Gastroesophageal sphincter (tissue), 3 donors: ENCODE data around the gene SAYSD1.

Source experiments
- CTCF ChIP-seq, 4 experiments: fragments of 200-600 bp in 2 of 4; fragments of 450-650 bp in 2 of 4; sonication (generic) in 1 of 4; IDR thresholded peaks; one replicate each; pipeline ENCODE4 v1.5.1; 2017 to 2019; ENCODE audit warnings: antibody characterized with exemption in 4 of 4, mild to moderate bottlenecking in 2 of 4, moderate library complexity in 2 of 4
- POLR2A ChIP-seq, 2 donors: fragments of 450-650 bp; IDR thresholded peaks; one replicate each; pipeline ENCODE4 v1.6.1; 2017; ENCODE audit warnings: antibody characterized with exemption in 2 of 2, mild to moderate bottlenecking in 2 of 2, moderate library complexity in 1 of 2

GRCh38 chr6:39073471-39074355 lies 41.3 kb downstream of the SAYSD1 start:
- TF ChIP-seq POLR2A (IDR thresholded peaks at IDR 0.05): no peak
- TF ChIP-seq CTCF (IDR thresholded peaks at IDR 0.05): no peak
